GM18907 (cell line): ENCODE results near the gene TNNC2.
"Not testable (repeated sequence)": the region's sequence is repeated elsewhere in the genome, so short reads cannot be mapped to it uniquely, and the experiment has no call there.

ENCODE experiments used
- ATAC-seq: cut with Tn5 transposase; IDR thresholded peaks from one replicate; pipeline ENCODE4 v1.9.1; 2021; ENCODE audit warnings: mild to moderate bottlenecking, moderate library complexity; ENCODE audit not compliant: unreplicated experiment

The TNNC2 gene

DNA sequence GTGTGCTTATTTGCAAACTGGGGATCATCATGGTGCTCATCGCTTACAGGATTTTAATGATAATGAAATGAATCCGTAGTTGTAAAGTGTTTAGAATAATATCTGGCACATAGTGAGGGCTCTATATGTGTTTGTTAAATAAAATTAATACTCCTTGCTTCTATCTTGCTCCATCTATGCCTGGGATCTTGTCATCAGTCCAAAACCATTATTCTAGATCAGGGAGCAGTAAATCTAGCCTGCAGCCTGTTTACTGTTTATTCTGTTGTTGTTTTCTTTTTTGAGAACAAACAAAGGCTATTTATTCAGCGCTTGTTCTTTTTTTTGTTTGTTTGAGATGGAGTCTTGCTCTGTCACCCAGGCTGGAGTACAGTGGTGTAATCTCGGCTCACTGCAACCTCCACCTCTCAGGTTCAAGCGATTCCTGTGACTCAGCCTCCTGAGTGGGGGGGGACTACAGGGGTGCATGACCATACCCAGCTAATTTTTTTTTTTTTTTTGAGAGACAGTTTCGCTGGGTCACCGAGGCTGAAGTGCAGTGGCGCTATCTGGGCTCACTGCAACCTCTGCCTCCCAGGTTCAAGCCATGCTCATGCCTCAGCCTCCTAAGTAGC, 22.0 kb upstream of the TNNC2 start:
- no peak for ATAC-seq

DNA sequence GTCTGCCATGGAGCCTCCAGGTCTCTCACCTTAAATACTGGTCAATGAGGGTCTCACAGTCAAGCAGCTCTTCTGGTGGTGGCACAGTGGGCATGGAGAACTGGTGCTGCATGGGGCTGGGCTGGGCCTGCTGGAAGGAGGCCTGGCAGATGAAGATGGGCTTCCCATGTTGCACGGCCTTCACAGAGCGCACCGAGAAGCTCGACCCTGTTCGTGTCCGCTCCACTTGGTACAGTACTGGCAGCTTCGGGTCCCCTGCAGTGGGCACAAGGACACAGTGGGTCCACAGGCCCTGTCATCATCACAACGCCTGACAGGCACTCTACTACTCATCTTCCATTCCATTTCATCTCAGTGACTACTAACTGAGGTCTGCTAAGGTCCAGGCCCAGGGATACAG, 21.3 kb upstream of the TNNC2 start:
- no peak for ATAC-seq

DNA sequence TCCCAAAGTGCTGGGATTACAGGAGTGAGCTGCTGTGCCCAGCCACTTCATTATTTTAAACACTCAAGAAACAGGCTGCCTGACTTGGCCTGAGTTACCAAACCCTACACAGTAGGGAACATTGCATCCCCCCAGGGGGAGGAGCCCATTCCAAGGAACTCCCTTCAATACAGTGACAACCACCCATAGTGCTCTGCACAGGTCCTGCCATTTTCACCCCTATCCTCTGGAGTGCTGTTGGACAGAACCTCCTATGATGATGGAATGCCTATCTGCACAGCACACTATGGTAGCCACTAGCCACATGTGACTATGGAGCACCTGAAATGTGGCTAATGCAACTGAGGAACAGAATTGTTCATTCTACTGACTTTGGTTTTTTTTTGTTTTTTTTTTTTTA, 18.3 kb upstream of the TNNC2 start:
- no peak for ATAC-seq

DNA sequence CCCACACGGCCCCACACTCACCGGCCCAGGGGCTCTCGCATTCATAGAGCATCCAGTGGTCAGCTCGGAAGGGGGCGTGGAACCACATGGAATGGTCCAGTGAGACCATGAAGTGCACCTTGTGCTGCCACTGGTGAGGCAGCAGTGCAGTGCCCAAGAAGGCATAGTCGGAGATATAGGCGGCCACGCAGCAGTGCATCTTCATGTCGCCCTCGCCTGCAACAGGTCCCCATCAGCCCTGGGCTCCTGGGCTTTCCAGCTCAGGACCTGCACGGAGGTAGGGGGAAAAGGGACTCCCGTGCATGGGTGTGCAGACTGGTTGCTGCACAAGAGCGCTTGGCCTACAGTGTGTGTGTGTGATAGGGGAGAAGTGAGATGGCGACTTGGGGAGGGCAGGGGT, 16.4 kb upstream of the TNNC2 start:
- no peak for ATAC-seq

DNA sequence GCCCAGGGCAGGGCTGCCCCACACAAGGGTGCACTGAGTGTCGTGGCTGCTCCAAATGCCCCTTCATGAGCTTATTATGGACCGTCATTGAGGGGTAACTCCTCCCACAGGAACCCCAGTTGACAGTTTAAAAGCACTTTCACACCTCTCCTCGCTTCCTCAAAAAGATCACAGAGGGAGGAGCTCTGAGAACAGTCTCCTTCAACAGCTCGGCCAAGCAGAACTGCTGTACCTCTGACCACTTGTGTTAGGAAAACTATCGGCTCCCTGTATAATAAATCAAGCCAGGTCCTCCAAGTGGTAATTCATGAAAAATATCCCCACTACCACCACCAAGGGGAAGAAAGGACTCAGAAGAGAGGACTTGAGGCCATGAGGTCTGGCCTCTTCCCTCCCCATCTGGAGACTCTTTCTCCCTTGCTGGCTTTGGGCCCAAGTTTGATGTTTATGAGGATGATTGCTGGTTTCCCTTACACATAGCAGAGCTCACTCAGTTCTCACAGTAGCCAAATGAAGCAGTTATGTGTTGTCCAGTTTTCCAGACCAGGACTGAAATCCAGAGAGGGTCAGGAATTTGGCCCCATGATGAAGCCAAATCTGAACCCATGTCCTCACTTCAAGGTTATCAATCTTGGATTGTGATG, 15.2 kb upstream of the TNNC2 start:
- no peak for ATAC-seq

DNA sequence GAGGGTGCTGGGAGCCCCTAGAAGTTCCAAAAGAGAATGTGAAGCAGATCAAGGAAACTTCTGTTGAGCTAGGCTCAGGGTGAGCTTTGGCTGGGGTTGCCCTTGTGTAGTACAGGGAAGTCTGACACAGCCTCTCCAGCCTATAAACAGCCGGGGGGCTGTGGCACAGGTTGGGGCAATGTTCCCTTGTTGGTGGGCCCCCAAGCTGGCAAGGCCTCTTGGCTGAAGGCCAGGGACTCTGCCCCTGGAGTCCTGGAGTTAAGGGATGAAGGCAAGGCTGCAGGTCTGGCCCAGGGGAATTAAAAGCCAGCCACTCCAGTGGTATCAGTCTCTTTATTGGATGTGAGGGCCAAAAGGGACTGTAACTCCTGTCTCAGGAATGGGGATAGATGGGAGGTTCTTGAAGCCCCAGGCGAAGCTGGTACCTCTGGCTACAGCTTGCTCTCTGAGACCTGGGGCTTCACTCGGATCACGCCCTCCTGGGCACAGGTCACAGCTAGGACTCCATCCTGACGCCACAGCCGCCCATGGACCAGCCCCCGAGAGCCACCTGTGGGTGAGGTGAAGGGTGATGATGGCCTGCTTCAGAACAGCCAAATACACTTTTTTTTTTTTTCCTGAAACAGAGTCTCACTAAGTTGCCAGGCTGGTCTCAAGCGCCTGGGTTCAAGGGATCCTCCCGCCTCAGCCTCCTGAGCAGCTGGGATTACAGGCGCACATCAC, 14.5 kb upstream of the TNNC2 start:
- no peak for ATAC-seq

DNA sequence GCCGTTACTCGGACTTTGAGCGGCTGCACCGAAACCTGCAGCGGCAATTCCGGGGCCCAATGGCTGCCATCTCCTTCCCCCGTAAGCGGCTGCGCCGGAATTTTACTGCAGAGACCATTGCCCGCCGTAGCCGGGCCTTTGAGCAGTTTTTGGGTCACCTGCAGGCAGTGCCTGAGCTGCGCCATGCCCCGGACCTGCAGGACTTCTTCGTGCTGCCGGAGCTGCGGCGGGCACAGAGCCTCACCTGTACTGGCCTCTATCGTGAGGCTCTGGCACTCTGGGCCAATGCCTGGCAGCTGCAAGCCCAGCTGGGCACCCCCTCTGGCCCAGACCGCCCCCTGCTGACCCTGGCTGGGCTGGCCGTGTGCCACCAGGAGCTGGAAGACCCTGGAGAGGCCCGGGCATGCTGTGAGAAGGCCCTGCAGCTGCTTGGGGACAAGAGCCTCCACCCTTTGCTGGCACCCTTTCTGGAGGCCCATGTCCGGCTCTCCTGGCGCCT, 13.6 kb upstream of the TNNC2 start:
- no peak for ATAC-seq

DNA sequence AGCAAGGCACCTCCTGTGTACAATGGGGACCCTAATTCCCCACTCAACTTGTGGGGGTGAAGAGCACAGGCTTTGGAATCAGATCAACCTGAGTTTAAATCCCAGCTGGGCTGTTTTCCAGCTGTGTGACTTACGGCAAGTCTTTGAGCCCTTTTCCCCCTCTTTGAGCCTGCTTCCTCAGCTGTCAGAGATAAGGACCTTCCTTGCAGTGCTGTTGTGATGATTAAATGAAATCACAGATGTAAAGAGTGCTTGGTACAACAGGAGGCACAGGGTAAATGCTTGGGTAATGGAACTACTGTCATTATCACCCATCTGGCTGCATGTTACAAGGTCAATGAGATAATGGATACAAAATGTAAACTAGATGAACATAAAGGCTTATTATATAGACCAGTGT, 9.7 kb upstream of the TNNC2 start:
- no peak for ATAC-seq

DNA sequence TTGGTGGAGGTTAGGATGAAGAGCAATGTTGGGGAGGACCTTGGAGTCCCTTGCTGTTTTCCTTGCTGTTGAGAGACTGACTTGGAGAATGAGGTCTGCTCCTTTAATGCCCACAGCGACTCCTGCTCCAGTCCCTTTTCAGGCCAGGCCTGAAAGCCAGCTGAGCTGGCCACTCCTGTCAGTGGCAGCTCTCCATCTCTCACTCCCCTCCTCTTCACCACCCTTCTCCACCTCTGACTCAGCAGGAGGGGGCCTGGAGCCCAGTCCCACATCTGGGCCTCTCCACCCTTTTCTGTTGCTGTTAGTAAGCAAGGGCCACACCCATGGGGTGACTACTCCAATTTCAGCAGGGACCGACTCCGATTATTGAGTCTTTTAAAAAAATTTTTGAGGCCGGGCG, 8.7 kb upstream of the TNNC2 start:
- no peak for ATAC-seq

DNA sequence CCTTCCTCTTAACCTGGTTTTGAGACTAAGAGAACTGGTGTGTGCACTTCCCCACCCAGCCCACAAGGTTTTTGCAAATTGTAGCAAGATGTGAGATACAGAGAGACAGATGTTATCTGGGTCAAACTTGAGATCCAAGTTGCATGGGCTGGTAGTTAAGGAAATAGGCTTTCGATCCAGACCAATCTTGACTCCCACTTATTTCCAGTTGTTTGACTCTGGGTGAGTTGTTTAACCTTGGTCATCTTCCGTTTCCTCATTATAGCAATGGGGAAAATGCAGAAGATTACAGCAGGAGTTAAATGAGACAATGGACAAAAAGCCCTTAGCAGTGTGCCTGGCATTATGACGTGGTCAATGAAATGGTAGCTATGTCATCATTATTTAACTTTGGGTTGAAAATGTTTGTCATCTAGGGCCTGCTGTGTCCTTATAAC, 8.2 kb upstream of the TNNC2 start:
- ATAC-seq: no peak

DNA sequence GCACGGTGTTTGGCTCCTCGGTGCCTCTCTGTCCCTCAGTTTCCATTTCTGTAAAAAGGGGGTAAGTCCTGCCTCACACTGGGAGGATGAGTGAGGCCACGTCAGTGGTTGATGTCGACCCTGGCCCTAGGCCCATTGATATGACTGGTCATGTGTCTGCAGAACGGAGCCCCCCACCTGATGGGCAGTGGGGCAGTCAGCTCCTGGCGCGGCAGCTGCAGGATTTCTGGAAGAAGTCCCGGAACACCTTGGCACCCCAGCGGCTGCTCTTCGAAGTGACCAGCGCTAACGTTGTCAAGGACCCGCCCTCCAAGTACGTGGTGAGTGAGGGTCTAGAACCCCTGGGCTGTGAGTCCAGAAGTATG, 7.7 kb upstream of the TNNC2 start:
- ATAC-seq: no peak

DNA sequence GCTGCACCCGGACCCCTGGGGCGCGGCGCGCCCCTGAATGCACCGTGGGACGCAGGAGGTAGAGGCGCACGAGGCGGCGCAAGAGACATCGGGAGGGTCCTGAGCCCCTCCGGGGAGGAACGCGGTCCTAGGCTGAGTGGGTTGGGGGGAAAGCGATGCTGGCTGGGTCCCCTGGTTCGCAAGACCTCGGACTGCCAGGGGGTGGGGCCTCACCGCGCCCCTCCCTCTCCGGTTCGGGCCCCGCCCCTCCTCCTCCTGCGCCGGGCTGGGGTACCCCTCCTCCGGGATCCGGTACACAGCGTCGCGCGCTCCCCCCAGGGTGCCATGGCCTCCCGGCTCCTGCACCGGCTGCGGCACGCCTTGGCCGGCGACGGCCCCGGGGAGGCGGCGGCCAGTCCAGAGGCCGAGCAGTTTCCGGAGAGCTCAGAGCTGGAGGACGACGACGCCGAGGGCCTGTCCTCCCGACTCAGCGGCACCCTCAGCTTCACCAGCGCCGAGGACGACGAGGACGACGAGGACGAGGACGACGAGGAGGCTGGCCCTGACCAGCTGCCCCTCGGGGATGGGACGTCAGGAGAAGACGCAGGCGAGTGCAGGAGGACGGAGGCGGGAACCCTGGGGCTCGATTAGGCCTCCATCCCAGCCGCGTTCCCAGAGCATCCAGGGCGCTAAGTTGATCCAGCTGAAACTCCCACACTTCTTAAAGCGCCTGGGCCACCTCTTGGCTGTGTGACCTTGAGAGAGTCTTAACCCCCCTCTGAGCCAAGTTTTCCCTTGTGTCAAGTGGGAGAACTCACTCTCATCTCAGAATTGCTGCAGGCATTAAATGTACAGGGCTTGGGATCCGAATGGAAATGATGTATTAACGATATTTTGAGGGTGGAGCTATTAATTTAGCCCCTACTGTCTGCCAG, 7.0 kb upstream of the TNNC2 start:
- no peak for ATAC-seq

DNA sequence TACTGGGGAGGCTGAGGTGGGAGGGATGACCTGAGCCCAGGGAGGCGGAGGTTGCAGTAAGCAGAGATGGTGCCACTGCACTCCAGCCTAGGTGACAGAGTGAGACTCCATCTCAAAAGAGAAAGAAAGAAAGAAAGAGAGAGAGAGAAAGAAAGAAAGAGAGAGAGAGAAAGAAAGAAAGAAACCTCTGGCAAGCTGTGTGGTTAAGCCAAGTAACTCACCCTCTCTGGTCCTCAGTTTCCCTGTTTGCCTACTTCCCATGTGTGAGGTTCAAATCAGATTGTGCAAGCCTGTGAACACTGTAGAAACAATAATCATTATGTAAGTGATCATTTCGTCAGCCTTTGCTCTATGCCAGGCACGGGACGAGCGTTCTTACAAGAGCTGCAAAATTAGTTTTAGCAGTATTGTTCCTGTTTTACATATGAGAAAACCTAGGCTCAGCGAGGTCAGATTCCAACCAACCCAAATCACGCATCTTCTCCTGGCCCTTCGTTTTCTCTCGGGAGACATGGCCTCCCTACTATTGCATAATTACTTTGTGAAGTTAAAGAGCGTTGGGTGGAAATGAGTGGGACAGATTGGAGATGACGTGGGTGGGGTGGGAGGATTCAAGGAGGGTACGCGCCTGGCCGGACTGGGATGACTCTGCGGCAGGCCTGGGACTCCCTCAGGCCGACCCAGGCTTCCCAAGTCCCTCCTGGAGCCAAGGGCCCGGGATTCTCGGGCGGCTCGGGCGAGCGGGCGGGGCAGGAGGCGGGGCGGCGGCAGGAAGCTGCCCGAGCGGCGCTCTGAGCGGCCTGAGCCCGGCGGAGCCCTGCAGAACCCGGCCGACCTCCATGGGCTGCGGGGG, 6.1 kb upstream of the TNNC2 start, which contains the start of gene SNX21:
SNX21 (plus strand) TSS at position 770 of the 853 bp plus-strand sequence. CDS start 121 bp downstream, outside the sequence.
- ATAC-seq: no peak

DNA sequence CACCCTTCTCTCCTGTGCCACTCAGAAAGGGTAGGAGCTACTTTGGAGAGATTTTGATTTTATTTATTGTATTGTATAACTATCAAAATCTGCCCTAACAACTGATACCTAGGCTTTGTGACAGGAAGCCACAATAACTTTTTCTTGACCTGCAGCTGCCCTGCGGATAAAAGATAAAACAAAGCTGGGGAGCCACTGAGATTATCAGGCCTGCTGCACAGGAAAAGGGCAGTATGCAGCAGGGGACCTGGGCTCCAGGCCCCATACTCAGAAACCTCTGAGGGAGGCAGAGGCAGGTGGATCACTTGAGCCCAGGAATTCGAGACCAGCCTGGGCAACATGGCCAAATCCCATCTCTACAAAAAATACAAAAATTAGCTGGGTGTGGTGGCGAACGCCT, 5.5 kb upstream of the TNNC2 start:
- ATAC-seq: no peak

DNA sequence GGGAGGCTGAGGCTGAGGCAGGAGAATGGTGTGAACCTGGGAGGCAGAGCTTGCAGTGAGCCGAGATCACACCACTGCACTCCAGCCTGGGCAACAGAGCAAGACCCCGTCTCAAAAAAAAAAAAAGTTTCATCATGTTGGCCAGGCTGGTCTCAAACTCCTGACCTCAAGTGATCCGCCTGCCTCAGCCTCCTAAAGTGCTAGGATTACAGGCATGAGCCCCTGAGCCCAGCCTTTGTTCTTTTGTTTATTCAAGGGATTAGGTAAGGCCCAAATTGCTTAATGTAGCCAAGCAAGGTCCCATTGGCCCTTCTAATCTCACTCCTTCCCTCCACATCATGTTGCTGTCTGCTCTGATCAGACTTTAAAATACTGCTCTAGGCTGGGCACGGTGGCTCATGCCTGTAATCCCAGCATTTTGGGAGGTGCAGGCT, 2.6 kb upstream of the TNNC2 start:
- ATAC-seq: not testable (repeated sequence)

DNA sequence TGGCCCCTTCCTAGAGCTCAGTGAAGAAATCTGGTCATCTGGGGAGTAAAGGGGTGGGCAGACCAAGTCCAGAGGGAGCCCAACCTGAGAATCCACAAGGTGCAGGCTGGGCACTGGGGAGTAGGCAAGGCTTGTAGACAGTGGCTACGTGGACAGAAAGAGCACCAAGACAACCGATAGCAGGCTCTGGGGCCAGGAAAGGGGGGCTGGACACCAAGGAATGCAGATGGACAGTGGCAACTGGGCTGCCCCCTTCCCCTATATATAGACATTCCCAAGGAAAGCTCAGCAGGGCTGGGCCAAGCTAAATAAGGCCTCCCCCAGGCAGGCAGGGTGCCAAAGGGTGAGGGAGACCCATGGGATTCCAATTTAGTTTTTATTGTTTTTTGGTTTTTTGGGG, 1.5 kb upstream of the TNNC2 start:
- ATAC-seq: no peak

DNA sequence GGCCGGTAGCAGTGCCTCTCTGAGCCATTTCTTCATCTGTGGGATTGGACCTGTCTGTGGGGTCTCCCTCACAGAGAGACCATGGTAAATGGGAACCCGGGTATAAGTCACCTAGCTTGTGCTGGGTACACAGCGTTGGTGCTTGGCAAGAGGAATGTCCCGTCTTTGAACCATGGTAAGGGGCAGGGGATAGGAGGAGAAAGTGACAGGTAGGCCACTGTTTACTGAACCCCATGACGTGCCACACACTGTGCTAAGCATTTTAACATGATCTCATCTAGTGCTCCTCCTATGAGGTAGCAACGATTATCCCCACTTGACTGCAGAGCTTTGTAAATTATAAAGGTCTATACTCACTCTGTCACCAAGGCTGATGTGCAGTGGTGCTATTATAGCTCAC, 600 bp upstream of the TNNC2 start:
- no peak for ATAC-seq

DNA sequence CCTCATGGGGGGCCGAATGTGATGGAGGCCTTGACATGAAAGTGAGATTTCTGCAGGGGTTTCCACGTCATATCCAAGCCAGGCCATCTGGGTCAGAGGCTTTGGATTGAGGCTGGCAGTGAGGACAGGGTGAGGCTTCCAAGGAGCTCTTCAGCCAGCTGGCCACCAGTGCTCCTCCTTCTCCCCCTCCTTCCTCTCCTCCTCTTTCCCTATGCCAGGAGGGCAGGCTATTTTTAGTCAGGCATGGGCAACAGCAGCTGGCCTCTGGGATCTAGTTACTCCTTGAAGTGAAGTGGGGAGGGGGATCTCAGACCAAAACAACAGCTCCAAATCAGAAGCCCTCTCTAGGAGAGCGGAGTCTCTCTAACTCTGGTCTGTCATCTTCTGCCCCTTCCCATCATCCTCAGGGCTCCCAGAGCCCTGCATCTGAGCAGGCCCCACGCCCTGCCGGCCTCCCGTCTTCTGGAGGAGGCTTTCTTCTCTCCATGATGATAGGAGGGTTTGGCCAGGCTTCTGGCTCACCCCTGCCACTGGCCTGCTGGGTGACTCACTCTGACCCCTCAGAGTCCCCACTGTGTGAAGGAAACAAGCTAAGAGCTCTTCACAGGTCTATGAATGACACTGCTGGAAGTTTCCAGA, 612 bp downstream of the TNNC2 start:
- ATAC-seq: no peak

DNA sequence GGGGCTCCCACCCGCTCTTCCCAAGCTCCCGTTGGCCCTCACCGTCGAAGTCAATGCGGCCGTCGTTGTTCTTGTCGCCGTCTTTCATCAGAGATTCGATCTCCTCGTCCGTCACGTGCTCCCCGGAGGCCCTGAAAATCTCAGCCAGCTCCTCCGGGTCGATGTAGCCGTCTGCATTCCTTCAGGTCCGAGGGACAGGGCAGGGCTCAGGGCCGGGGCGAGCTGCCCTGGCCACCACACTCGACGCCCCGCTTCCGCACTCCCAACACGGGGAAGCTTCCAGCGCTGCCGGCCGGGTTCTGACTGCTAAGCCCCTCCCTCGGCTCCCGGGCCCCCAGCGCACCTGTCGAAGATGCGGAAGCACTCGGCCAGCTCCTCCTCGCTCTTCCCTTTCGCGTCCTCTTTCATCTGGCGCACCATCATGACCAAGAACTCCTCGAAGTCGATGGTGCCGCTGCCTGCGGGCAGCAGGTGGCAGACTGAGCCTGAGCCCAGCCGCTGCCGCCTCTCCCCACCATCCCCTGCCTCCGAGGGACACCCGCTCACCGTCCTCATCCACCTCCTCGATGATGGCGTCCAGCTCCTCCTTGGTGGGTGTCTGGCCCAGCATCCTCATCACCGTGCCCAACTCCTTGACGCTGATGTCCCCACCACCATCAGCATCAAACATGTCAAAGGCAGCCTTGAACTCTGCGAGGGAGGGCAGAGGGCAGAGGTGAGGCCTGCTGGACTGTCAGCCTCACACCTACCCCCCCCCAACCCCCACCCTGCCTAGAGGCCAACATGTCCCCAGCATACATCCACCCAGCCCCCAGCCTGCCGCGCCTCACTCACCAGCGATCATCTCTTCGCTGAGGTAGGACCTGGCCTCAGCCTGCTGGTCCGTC, 2.9 kb downstream of the TNNC2 start:
- no peak for ATAC-seq
